Skin of body (tissue), 2 donors: ENCODE results near the gene ECE2. TPM values are rescaled to one million over a fixed set of nuclear protein-coding genes. Genes with fewer than 3 reads are reported as not detected.

Source experiments
- DNase-seq: peaks from one replicate; lab custom pipeline; 2025; lab: John Stamatoyannopoulos, UW
- total RNA-seq: library from RNA; depleted of rRNA; stranded (reverse); fragments of >200 nt; gene quantifications from one replicate; pipeline ENCODE4 v1.2.3, GENCODE V29; 2014

The ECE2 gene
- total RNA-seq, 1 donor from 2014 or later, result not detected

DNA sequence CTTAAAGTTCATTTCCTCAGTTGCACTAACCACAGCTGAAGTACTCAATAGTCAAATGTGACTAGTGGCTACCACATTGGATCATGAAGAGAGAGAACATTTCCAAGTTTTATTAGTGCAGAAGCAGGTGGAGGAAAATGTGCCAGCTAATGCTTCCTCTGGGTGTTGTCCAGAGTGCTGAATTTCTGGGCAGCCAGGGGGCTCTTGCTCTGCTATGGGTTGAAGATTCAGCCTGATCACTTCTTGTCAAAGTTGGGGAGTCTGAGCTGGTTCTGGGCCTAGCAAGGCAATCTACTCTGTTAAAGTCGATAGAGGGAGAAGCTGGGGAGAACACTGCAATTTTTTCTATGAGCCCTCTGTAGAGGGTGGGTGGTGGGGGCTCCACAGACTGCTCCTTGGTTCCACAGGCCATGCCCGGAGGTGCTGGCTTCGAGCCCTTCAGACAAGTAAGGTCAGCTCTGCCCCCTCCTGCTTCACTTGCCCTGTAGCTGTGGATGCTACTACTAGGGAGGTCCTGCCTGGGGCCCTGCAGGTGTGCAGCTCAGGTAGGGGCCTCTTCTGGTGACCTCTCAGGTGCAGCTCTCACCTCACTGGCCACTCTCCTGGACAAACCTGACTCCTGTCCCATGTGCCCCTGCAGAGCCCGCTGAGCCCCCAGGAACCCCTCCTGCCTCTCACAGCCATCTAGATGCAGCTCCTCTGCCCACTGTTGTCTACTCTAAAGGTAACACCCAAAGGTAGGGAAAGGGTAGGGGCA, 35.3 kb upstream of the ECE2 start:
- no peak for DNase-seq

DNA sequence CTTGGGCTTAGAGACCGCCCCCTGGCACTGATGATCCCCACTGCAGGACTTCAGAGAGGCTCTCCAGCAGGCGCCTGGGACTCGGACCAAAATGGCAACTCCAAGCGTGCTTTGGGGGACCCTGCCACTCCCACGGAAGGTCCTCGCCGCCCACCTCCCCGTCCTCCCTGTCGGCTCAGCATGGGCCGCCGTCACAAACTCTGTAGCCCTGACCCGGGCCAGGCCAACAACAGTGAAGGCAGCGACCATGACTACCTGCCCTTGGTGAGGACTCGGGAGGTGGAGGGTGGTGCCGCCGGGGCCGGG, 34.7 kb upstream of the ECE2 start:
- DNase-seq, result no peak

- no peak for DNase-seq
Measured at GRCh38 chr3:184241447-184242296, 34.1 kb upstream of the ECE2 start.

DNA sequence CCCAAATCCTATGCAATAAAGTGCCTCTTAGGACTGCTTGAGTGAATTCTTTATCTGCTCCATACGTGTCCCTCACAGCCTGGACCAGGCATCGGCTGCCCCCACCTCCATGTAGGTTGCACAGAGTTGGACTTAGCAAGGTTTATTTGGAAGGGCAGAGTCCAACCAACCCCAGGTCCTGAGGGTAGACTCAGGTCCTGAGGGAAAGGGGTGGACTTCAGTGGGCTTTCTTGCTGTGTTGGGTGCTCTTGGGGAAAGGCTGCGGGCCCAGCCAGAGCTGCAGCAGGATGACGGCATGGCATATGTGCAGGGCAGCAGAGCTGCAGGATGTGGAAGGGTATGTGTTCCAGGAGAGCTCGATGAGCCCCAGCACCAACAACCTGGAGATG, 33.5 kb upstream of the ECE2 start:
- DNase-seq, result no peak

DNA sequence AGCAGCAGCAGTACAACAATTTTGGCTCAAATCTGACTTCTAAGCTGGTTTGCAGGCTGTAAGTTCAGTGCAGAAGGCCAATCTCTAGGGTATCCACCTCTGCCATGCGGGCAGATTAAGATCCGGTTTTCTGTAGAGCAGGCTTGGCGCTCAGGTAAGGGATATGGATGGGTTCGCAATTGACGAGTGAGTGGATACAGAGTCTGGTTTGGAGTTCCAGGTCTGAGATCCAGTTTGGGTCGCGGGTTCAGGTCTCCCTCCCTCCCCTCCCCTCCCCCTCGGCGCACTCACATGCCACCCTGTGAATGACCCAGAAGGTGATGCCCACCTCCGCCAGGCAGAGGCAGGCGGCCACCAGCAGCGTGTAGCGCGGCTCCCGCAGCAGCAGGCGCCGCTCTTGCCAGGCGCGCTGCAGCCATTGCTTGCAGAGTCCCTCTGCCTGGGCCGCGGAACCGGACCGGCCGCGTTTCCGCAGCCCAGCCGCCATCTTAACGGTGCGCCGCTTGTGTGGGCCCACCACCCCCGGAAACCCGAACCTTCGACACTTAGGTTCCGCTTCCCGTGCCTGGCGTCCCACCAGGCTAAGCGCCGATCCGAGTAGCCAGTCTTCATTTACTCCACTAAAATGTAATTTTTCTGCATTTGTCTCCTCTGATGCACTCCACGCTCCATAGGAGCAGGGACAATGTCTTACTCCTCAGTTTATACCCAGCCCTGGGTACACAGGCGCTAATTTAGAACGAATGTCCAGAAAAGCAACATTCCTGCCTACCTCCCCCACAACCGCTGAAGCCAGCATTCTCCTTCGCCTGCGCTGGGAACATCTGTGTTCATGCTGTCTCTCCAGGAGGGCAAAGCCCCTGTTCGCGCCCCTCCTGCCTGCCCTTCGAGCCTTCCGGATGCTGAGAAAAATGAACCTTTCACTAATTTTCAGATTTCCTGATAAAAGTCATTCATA, 27.1 kb upstream of the ECE2 start, which contains the start of gene ALG3:
ALG3 (minus strand) TSS at position 509 of the 958 bp plus-strand sequence; CDS start at position 487, 22 bp downstream.
- DNase-seq, result peak; percentile 78

DNA sequence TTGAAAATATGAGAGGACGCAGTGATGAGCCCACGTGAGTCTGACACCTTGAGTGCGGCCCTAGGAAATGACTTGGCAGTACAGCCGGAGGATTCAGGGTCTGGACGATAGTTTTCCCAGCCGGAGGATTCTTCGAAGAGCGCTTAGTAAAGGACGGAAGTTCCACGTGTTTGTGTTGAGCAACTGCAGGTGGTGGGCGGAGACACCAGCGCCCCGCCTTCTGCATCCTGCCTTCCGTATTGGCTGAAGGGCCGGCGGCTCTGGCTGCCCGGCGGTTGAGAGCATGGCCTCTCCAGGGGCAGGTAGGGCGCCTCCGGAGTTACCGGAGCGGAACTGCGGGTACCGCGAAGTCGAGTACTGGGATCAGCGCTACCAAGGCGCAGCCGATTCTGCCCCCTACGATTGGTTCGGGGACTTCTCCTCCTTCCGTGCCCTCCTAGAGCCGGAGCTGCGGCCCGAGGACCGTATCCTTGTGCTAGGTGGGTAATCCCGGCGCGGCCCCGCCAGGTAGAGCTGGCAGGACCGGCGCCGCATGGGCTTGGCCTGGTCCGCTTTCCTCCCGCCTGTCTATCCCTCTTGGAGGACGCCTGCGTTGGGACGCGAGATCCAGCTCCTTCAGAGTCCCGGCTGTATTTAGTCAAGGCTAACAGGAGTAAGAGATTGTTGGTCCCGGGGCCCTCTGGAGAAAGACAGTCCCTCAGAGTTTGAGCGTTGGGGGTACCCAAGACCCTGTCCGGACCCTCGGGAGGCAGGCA, 26.2 kb upstream of the ECE2 start, which contains the start of gene EEF1AKMT4:
EEF1AKMT4 (plus strand) TSS at position 261 of the 755 bp plus-strand sequence; CDS start at position 284, 23 bp downstream.
- DNase-seq, result peak; percentile 94

DNA sequence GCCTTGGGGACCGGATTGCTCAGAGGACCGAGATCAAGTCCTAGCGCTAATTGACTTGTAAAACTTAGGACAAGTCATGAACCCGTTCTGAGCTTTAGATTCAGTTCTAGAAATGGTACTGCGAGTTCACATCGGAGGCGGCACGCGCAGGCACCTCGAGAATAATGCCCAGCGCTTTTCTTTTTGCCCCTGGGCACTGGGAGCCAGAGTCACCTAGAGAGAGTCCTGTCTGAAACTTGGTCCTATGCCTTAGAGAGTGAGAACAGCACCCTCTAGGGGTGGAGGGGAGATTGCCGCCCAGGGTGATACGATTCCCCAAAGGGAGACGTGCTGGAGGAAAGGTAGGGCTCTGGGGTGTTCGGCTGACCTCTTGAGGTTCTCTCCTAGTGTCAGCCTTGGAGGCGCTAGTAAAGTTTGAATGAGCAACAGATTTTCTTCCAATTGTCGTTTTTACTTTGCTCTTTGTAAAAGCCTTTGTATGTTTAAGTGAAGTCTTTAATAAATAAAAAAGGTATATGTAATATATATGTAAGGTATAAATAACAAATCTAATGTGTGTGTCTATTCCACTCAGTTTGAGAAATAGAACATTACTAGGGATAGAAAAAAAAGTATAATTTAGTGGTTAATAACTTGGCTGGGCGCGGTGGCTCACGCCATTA, 25.5 kb upstream of the ECE2 start:
- peak; percentile 46 for DNase-seq

- DNase-seq, result no peak
Measured at GRCh38 chr3:184255291-184256039, 20.4 kb upstream of the ECE2 start.

DNA sequence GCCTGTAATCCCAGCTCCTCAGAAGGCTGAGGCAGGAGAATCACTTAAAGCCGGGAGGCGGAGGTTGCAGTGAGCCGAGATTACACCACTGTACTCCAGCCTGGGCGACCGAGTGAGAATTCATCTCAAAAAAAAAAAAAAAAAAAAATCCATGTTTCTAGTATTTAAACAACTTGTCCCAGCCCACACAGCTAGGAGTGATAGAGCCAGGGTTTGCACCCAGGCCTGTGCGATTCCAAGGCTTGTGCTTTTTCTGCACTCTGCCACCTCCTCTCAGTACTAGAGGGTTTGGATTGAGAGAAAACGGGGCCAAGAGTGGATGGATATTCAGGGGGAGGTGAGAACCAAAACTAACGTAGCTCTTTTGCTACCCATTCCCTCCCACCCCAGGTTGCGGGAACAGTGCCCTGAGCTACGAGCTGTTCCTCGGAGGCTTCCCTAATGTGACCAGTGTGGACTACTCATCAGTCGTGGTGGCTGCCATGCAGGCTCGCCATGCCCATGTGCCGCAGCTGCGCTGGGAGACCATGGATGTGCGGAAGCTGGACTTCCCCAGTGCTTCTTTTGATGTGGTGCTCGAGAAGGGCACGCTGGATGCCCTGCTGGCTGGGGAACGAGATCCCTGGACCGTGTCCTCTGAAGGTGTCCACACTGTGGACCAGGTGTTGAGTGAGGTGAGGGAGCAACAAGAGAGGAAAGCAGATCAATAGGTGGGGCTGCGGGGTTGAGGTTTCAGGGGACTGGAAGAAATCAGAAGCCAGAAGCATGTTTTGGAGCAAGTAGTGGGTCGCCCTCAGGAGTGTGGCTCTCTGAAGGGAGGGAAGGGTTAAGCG, 18.5 kb upstream of the ECE2 start:
- no peak for DNase-seq

GRCh38 chr3:184258926-184259325, 16.9 kb upstream of the ECE2 start:
- no peak for DNase-seq

GRCh38 chr3:184259396-184259877, 16.4 kb upstream of the ECE2 start:
- no peak for DNase-seq

- DNase-seq, result no peak
Measured at GRCh38 chr3:184259878-184260723, 15.7 kb upstream of the ECE2 start.

DNA sequence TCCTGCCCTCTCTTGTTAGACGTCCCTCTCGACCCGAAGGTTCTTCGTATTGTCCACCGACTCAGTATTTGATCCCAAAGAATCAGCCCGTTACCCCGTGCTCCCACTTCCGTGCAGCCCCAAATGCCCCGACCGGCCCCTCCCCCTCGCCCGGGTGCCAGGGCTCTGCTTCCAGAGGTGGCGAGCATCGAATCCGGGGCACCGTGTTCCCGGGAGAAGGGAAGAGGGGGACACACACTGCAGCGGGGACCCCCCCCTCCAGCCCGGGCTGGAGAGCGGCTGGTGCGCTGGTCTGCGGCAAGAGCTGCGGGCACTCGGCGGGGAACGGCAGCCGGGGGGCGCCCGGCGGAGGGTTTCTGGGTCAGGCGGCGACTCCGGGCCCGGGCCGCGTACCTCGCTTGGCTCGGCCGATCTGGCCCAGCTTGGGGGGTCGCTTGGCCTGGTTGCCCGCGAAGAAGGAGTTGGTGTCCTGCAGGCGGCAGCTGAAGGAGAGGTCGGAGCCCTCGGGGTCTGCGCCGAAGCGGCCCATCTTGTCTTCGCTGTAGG, 15.0 kb upstream of the ECE2 start:
- no peak for DNase-seq

DNA sequence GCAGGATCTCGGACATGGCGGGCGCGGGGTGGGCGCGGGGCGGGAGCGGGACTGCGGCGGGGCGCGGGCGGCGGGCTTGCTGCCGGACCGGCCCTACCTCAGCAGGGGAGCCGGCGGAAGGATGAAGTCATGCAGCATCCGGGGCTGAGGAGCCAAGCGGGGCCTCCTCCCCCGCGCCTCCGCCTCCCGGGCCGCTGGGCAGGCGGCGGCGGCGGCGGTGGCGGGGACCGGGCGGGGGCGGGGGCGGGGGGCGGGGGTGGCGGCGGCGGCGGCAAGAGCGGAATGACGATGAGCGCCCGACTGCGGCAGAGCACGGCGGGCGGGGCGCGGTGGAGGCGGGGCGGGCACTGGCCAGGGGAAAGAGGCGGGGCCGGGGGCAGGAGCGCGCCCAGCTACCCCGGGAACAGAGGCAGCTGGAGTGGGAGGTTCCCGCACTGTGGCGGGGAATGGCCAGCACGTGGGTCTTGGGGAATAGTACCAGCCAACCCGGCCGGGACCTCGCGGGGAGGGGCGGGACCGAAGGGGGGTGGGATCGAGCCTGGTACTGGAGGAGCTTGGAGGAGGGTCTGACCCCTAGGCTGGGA, 14.5 kb upstream of the ECE2 start, which contains the start of gene CAMK2N2:
CAMK2N2 (minus strand) TSS at position 284 of the 584 bp plus-strand sequence; CDS start at position 16, 268 bp downstream.
- no peak for DNase-seq

DNA sequence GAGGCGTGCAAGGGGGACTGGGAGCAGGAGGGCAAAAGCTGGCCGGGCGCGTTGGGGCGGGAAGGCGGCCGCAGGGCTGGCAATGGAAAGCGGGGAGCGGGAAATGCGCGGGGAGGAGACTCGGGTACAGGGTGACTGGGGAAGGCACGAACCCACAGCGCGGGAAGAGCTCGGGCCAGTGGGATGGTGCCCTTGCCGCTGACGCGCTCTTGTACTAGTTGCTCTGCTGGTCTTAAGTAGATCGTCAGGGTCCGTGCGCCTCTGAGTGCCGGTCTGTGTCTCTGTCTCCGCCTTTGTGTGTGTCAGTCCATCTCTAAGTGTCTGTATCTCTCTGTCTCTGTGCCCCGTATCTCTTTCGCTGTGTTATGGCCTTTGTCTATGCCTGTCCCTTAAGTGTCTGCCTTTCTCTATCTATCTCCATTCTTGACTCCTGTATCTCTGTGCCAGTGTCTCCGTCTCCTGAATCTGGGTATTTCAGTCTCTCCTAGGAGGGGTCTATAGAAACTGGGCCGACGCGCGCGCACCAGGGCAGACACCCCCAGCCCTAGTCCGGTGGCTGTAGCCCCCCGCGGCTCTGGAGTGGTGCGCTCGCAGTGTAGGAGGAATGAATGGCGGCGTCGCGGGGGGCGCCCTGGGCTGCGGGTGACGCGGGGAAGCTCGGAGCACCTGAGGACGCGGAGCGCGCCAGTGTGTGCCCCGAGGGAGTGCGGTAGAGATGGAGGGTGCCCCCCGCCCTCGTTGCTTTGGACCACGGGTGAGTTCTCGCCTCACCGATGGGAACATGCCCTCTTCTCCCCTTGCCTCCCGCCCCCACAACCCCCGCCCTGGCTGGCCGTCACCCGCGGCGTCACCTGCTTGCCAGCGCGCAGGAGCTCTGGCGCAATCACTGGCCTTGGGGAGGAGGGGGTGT, 13.7 kb upstream of the ECE2 start:
- DNase-seq, result no peak
